ENCODE data around the gene PLAA. TPM values are rescaled to one million over a fixed set of nuclear protein-coding genes. Genes with fewer than 3 reads are reported as not detected.
A peak's percentile ranks its signal among the peaks of the same experiment; 100 is the strongest.
"Not testable (repeated sequence)": the region's sequence is repeated elsewhere in the genome, so short reads cannot be mapped to it uniquely, and the experiment has no call there.

PLAA gene
- total RNA-seq, 2 donors from 2014 or later = 11.2 to 17.9 TPM

DNA sequence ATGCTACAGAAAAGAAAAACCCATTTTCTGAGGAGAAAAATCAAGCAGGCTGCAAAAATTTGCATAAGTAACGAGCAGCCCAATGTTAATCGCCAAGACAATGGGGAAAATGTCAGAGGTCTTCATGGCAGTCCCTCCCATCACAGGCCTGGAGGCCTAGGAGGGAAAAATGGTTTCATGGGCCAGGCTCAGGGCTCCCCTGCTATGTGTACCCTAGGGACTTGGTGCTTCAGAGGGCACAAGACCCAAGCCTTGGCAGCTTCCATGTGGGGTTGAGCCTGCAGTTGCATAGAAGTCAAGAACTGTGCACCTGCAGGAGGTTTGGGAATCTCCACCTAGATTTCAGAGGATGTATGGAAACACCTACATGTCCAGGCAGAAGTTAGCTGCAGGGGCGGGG is 64.9 kb downstream of the PLAA start:
- WGBS, 2 donors = 91 to 98% methylated on average over 3 of the region's 3 CpGs
- intact Hi-C loops (cut with DNase I) = no loop called here
- no peak for ATAC-seq

GRCh38 chr9:26880262-26880661 is 66.8 kb downstream of the PLAA start:
- no peak overlapping the region for H3K4me3 ChIP-seq
- H3K36me3 ChIP-seq (replicated peaks in 1 of 2; ENCODE audit: insufficient read depth in 1 of 2, low read depth in 2 of 2) = peaks cover 7 to 11% of the 10 kb centered on the region in 2 donors
- 99 to 100% methylated on average over 4 of the region's 4 CpGs for WGBS, 2 donors
- DNase-seq (no peak), ATAC-seq (no peak)
- no peak overlapping the region for H3K27ac ChIP-seq
- no peaks in the 10 kb centered on the region for H3K9me3 ChIP-seq
- H3K27me3 ChIP-seq = no peaks in the 10 kb centered on the region
- no peaks in the 10 kb centered on the region for H3K4me1 ChIP-seq
- intact Hi-C loops (cut with DNase I) = no loop called here
- TF ChIP-seq, protein P1, sequence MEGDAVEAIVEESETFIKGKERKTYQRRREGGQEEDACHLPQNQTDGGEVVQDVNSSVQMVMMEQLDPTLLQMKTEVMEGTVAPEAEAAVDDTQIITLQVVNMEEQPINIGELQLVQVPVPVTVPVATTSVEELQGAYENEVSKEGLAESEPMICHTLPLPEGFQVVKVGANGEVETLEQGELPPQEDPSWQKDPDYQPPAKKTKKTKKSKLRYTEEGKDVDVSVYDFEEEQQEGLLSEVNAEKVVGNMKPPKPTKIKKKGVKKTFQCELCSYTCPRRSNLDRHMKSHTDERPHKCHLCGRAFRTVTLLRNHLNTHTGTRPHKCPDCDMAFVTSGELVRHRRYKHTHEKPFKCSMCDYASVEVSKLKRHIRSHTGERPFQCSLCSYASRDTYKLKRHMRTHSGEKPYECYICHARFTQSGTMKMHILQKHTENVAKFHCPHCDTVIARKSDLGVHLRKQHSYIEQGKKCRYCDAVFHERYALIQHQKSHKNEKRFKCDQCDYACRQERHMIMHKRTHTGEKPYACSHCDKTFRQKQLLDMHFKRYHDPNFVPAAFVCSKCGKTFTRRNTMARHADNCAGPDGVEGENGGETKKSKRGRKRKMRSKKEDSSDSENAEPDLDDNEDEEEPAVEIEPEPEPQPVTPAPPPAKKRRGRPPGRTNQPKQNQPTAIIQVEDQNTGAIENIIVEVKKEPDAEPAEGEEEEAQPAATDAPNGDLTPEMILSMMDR (IDR thresholded peaks at IDR 0.05) = no peak
- TF ChIP-seq POLR2A (IDR thresholded peaks at IDR 0.05) = no peak

More for the DNA sequence above, 64.9 kb downstream of the PLAA start:
- TF ChIP-seq, protein P1 (IDR thresholded peaks at IDR 0.05) = no peak
- no peak for TF ChIP-seq POLR2A (IDR thresholded peaks at IDR 0.05)
- H3K27ac ChIP-seq = no peak overlapping the region
- no peaks in the 10 kb centered on the region for H3K9me3 ChIP-seq
- peaks cover 4% of the 10 kb centered on the region for H3K4me1 ChIP-seq
- peaks cover 7 to 11% of the 10 kb centered on the region in 2 donors for H3K36me3 ChIP-seq (replicated peaks in 1 of 2; ENCODE audit: insufficient read depth in 1 of 2, low read depth in 2 of 2)
- H3K4me3 ChIP-seq = no peak overlapping the region
- no peak for DNase-seq
- no peaks in the 10 kb centered on the region for H3K27me3 ChIP-seq

- intact Hi-C loops (cut with DNase I) = not testable (repeated sequence)
These were observed 71.9 kb downstream of the PLAA start for GRCh38 chr9:26875155-26875554.

GRCh38 chr9:26870292-26870691 is 76.8 kb downstream of the PLAA start:
- no peaks in the 10 kb centered on the region for H3K9me3 ChIP-seq
- DNase-seq (no peak), ATAC-seq (no peak)
- H3K4me1 ChIP-seq = no peaks in the 10 kb centered on the region
- WGBS, 2 donors = 65 to 71% methylated on average over 8 of the region's 8 CpGs
- no peak overlapping the region for H3K4me3 ChIP-seq
- TF ChIP-seq, protein P1 (IDR thresholded peaks at IDR 0.05) = no peak
- no peak for TF ChIP-seq POLR2A (IDR thresholded peaks at IDR 0.05)
- intact Hi-C loops (cut with DNase I) = no loop called here
- no peaks in the 10 kb centered on the region for H3K36me3 ChIP-seq (replicated peaks in 1 of 2; ENCODE audit: insufficient read depth in 1 of 2, low read depth in 2 of 2)
- no peaks in the 10 kb centered on the region for H3K27me3 ChIP-seq
- no peak overlapping the region for H3K27ac ChIP-seq

More at GRCh38 chr9:26875155-26875554, 71.9 kb downstream of the PLAA start:
- H3K36me3 ChIP-seq (replicated peaks in 1 of 2; ENCODE audit: insufficient read depth in 1 of 2, low read depth in 2 of 2); H3K27me3 ChIP-seq; H3K4me1 ChIP-seq; H3K4me3 ChIP-seq; H3K9me3 ChIP-seq; DNase-seq; H3K27ac ChIP-seq; ATAC-seq: not testable (repeated sequence)
- 95 to 97% methylated on average over 3 of the region's 3 CpGs for WGBS, 2 donors

GRCh38 chr9:26863074-26863473 is 84.0 kb downstream of the PLAA start:
- no peaks in the 10 kb centered on the region for H3K27me3 ChIP-seq
- H3K9me3 ChIP-seq = no peaks in the 10 kb centered on the region
- DNase-seq (no peak), ATAC-seq (no peak)
- no peak overlapping the region for H3K27ac ChIP-seq
- intact Hi-C loops (cut with DNase I) = no loop called here
- 53 to 56% methylated on average over 1 of the region's 1 CpG for WGBS, 2 donors
- TF ChIP-seq POLR2A (IDR thresholded peaks at IDR 0.05) = no peak
- TF ChIP-seq, protein P1 (IDR thresholded peaks at IDR 0.05) = peak in 3 of 7 experiments; percentile 3 to 24 (median 23)
- H3K36me3 ChIP-seq (replicated peaks in 1 of 2; ENCODE audit: insufficient read depth in 1 of 2, low read depth in 2 of 2) = peaks cover 0 to 4% of the 10 kb centered on the region in 2 donors
- H3K4me1 ChIP-seq = no peaks in the 10 kb centered on the region
- no peak overlapping the region for H3K4me3 ChIP-seq
